Measurements from ENCODE around the gene CAB39. TPM values are rescaled to one million over a fixed set of nuclear protein-coding genes. Genes with fewer than 3 reads are reported as not detected.

CAB39 gene
- total RNA-seq, 1 donor from 2014 or later: 66.6 TPM

DNA sequence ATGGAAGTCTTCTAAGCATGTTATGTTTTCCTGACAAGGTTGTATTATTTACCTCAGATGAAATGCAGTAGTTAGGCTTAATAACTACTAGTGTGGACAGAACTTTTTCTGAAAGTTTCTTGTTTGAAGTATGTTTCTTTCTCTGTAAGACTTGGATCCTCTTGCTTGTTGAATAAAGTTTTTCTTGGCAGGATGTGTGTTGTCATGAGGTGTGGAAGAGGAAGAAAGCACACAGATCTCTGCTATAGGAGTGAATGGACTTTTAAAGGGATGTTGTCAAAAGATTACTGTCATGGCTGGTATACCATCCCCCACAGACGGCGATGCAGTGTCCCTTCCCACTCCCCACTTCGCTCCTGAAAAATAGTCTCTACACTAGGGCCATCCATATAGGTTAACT, 2.6 kb downstream of the CAB39 start:
- peaks cover 33% of the 10 kb centered on the region for H3K4me1 Mint-ChIP-seq (ENCODE audit: low read depth, unreplicated experiment)
- H2AFZ ChIP-seq (ENCODE audit: low read depth, low read length): no peak overlapping the region

DNA sequence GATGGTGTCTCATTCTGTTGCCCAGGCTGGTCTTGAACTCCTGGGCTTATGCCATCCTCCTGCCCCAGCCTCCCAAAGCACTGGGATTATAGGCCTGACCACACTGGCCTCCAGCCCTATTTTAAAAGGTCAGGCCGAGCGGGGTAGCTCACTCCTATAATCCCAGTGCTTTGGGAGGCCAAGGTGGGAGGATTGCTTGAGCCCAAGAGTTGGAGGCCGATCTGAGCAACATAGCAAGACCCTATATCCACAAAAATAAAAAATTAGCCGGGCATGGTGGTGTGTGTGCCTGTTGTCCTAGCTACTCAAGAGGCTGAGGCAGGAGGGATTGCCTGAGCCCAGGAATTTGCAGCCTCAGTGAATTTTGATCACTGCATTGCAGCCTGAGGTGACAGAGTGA, 3.9 kb downstream of the CAB39 start:
- FAIRE-seq: no peak
- Histone ChIP-seq H3K4me1 (ENCODE audit: insufficient read depth, low read length) (peaks cover 26% of the 10 kb centered on the region), H4K20me1 (ENCODE audit: insufficient read depth, low read length) (peaks cover 82% of the 10 kb centered on the region), H3K4me3 (ENCODE audit: insufficient read depth, low read depth, low read length) (no peak overlapping the region), H2AFZ (ENCODE audit: low read depth, low read length) (no peak overlapping the region), H3K9ac (ENCODE audit: low read length) (no peak overlapping the region), H3K36me3 (ENCODE audit: insufficient read depth, low read length) (peaks cover 5% of the 10 kb centered on the region), H3K27ac (ENCODE audit: low read depth, low read length) (no peak overlapping the region), H3K9me3 (ENCODE audit: insufficient read depth, low read depth, low read length) (no peaks in the 10 kb centered on the region), H3K79me2 (ENCODE audit: insufficient read depth, low read length) (peaks cover 90% of the 10 kb centered on the region), H3K4me2 (ENCODE audit: low read length) (no peak overlapping the region), H3K27me3 (ENCODE audit: insufficient read depth, low read length) (no peaks in the 10 kb centered on the region)
- no peak for DNase-seq (ENCODE audit: low read depth)
- no peak overlapping the region for H3K4me3 Mint-ChIP-seq (ENCODE audit: unreplicated experiment)
- peaks cover 36% of the 10 kb centered on the region for H3K4me1 Mint-ChIP-seq (ENCODE audit: low read depth, unreplicated experiment)
- H3K9me3 Mint-ChIP-seq (ENCODE audit: unreplicated experiment): no peaks in the 10 kb centered on the region
- no peaks in the 10 kb centered on the region for H3K36me3 Mint-ChIP-seq (ENCODE audit: low read depth, unreplicated experiment)
- H3K27ac Mint-ChIP-seq (ENCODE audit: unreplicated experiment): no peak overlapping the region
- no peaks in the 10 kb centered on the region for H3K27me3 Mint-ChIP-seq (ENCODE audit: low read depth, unreplicated experiment)
- TF ChIP-seq, protein P1, sequence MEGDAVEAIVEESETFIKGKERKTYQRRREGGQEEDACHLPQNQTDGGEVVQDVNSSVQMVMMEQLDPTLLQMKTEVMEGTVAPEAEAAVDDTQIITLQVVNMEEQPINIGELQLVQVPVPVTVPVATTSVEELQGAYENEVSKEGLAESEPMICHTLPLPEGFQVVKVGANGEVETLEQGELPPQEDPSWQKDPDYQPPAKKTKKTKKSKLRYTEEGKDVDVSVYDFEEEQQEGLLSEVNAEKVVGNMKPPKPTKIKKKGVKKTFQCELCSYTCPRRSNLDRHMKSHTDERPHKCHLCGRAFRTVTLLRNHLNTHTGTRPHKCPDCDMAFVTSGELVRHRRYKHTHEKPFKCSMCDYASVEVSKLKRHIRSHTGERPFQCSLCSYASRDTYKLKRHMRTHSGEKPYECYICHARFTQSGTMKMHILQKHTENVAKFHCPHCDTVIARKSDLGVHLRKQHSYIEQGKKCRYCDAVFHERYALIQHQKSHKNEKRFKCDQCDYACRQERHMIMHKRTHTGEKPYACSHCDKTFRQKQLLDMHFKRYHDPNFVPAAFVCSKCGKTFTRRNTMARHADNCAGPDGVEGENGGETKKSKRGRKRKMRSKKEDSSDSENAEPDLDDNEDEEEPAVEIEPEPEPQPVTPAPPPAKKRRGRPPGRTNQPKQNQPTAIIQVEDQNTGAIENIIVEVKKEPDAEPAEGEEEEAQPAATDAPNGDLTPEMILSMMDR (IDR thresholded peaks at IDR 0.05; ENCODE audit: insufficient read depth, low read depth, low read length): no peak
- TF ChIP-seq EZH2 (IDR thresholded peaks at IDR 0.05; ENCODE audit: insufficient read depth, low read length): no peak

More for the DNA sequence above, 2.6 kb downstream of the CAB39 start:
- H3K36me3 Mint-ChIP-seq (ENCODE audit: low read depth, unreplicated experiment): no peaks in the 10 kb centered on the region
- peak overlapping the region; percentile 100 for H3K4me3 Mint-ChIP-seq (ENCODE audit: unreplicated experiment)
- no peaks in the 10 kb centered on the region for H3K27me3 Mint-ChIP-seq (ENCODE audit: low read depth, unreplicated experiment)
- Histone ChIP-seq H3K36me3 (ENCODE audit: insufficient read depth, low read length) (peaks cover 5% of the 10 kb centered on the region), H3K9ac (ENCODE audit: low read length) (peak overlapping the region; percentile 24), H3K27me3 (ENCODE audit: insufficient read depth, low read length) (no peaks in the 10 kb centered on the region), H3K79me2 (ENCODE audit: insufficient read depth, low read length) (peaks cover 76% of the 10 kb centered on the region), H3K4me1 (ENCODE audit: insufficient read depth, low read length) (peaks cover 23% of the 10 kb centered on the region), H3K27ac (ENCODE audit: low read depth, low read length) (no peak overlapping the region), H3K4me2 (ENCODE audit: low read length) (peak overlapping the region; percentile 98), H3K9me3 (ENCODE audit: insufficient read depth, low read depth, low read length) (no peaks in the 10 kb centered on the region), H3K4me3 (ENCODE audit: insufficient read depth, low read depth, low read length) (peak overlapping the region; percentile 8), H4K20me1 (ENCODE audit: insufficient read depth, low read length) (peaks cover 68% of the 10 kb centered on the region)
- no peaks in the 10 kb centered on the region for H3K9me3 Mint-ChIP-seq (ENCODE audit: unreplicated experiment)
- TF ChIP-seq EZH2 (IDR thresholded peaks at IDR 0.05; ENCODE audit: insufficient read depth, low read length): no peak
- TF ChIP-seq, protein P1 (IDR thresholded peaks at IDR 0.05; ENCODE audit: insufficient read depth, low read depth, low read length): no peak
- no peak for FAIRE-seq
- H3K27ac Mint-ChIP-seq (ENCODE audit: unreplicated experiment): peak overlapping the region; percentile 21
- DNase-seq (ENCODE audit: low read depth): peak; percentile 35

DNA sequence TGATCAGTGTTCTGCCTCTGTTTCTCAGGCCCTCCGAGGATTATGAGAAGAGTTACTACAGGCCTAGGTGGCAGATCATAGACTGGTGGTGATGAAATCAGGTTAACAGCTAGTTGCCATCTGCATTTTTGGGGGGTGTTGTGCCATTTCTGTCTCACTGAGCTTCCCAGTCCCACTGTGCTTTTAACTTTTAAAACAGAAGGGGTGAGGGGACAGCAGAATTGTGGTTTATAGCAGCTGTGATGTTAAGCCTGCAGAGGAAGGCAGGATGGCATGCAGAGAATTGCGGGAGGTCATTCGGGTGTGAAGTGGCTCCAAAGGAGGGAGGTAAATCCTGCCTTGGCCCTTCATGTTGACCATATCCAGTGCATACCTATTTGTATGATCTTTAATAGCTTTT, 5.0 kb downstream of the CAB39 start:
- Mint-ChIP-seq H3K4me1 (ENCODE audit: low read depth, unreplicated experiment) (peaks cover 43% of the 10 kb centered on the region), H3K9me3 (ENCODE audit: unreplicated experiment) (no peaks in the 10 kb centered on the region), H3K36me3 (ENCODE audit: low read depth, unreplicated experiment) (no peaks in the 10 kb centered on the region), H3K27me3 (ENCODE audit: low read depth, unreplicated experiment) (no peaks in the 10 kb centered on the region), H3K27ac (ENCODE audit: unreplicated experiment) (peak overlapping the region; percentile 44), H3K4me3 (ENCODE audit: unreplicated experiment) (peak overlapping the region; percentile 28)
- Histone ChIP-seq H4K20me1 (ENCODE audit: insufficient read depth, low read length) (peaks cover 88% of the 10 kb centered on the region), H3K4me2 (ENCODE audit: low read length) (peak overlapping the region; percentile 37), H3K4me3 (ENCODE audit: insufficient read depth, low read depth, low read length) (no peak overlapping the region), H3K27ac (ENCODE audit: low read depth, low read length) (no peak overlapping the region), H3K9ac (ENCODE audit: low read length) (no peak overlapping the region), H3K9me3 (ENCODE audit: insufficient read depth, low read depth, low read length) (no peaks in the 10 kb centered on the region), H3K79me2 (ENCODE audit: insufficient read depth, low read length) (peaks cover 100% of the 10 kb centered on the region), H3K36me3 (ENCODE audit: insufficient read depth, low read length) (peaks cover 5% of the 10 kb centered on the region), H3K4me1 (ENCODE audit: insufficient read depth, low read length) (peaks cover 22% of the 10 kb centered on the region), H3K27me3 (ENCODE audit: insufficient read depth, low read length) (no peaks in the 10 kb centered on the region), H2AFZ (ENCODE audit: low read depth, low read length) (no peak overlapping the region)
- TF ChIP-seq, protein P1 (IDR thresholded peaks at IDR 0.05; ENCODE audit: insufficient read depth, low read depth, low read length): no peak
- no peak for TF ChIP-seq EZH2 (IDR thresholded peaks at IDR 0.05; ENCODE audit: insufficient read depth, low read length)
- FAIRE-seq: no peak
- DNase-seq (ENCODE audit: low read depth): peak; percentile 29
